ENCODE measurements around the gene NOL4.

- TF ChIP-seq POLR2AphosphoS5 (IDR thresholded peaks at IDR 0.05; ENCODE audit: low read depth, low read length) (no peak), RAD21 (IDR thresholded peaks at IDR 0.05; ENCODE audit: low read depth) (no peak), CTCF (IDR thresholded peaks at IDR 0.05 in 2 of 3, conservative IDR thresholded peaks at IDR 0.05 in 1 of 3; ENCODE audit: borderline replicate concordance in 1 of 3, insufficient read depth in 1 of 3, low read depth in 2 of 3, low read length in 2 of 3) (no peak), EZH2 (IDR thresholded peaks at IDR 0.05) (no peak), EZH2phosphoT487 (IDR thresholded peaks at IDR 0.05; ENCODE audit: borderline replicate concordance) (no peak), POLR2A (IDR thresholded peaks at IDR 0.05; ENCODE audit: borderline replicate concordance, extremely low read depth, insufficient read depth, insufficient read length) (no peak), ZBTB33 (IDR thresholded peaks at IDR 0.05; ENCODE audit: extremely low read depth, insufficient replicate concordance, low read length) (no peak), YY1 (IDR thresholded peaks at IDR 0.05; ENCODE audit: extremely low read depth, insufficient replicate concordance, low read depth, low read length) (no peak), REST (IDR thresholded peaks at IDR 0.05; ENCODE audit: low read depth) (no peak)
- TF ChIP-seq, protein P1, sequence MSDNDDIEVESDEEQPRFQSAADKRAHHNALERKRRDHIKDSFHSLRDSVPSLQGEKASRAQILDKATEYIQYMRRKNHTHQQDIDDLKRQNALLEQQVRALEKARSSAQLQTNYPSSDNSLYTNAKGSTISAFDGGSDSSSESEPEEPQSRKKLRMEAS (IDR thresholded peaks at IDR 0.05): no peak
Measured at GRCh38 chr18:34223164-34223892, 1.4 kb downstream of the NOL4 start.
